Measurements from ENCODE around the gene LRCH4.

The LRCH4 gene

GRCh38 chr7:100585511-100586265, at the start of gene LRCH4:
LRCH4 (minus strand) TSS chr7:100586129; CDS start chr7:100586100, 29 bp downstream.
- DNase-seq: peak; percentile 89

GRCh38 chr7:100632951-100633717, 47.2 kb upstream of the LRCH4 start:
- DNase-seq: peak; percentile 87

- DNase-seq: no peak
Measured at GRCh38 chr7:100630066-100630465, 44.1 kb upstream of the LRCH4 start.

GRCh38 chr7:100629117-100629716, 43.3 kb upstream of the LRCH4 start:
- DNase-seq: no peak

GRCh38 chr7:100627238-100627549, 41.3 kb upstream of the LRCH4 start:
- no peak for DNase-seq

GRCh38 chr7:100626530-100627237, 40.8 kb upstream of the LRCH4 start:
- peak; percentile 93 for DNase-seq

- DNase-seq: no peak
Measured at GRCh38 chr7:100626055-100626454, 40.1 kb upstream of the LRCH4 start.

- DNase-seq: no peak
Measured at GRCh38 chr7:100623951-100624824, 38.3 kb upstream of the LRCH4 start.

GRCh38 chr7:100621554-100621953, 35.6 kb upstream of the LRCH4 start:
- no peak for DNase-seq

- no peak for DNase-seq
Measured at GRCh38 chr7:100620804-100621203, 34.9 kb upstream of the LRCH4 start.

- DNase-seq: no peak
Measured at GRCh38 chr7:100620239-100620638, 34.3 kb upstream of the LRCH4 start.

GRCh38 chr7:100614308-100614861, 28.5 kb upstream of the LRCH4 start:
- no peak for DNase-seq

GRCh38 chr7:100613412-100614175, 27.7 kb upstream of the LRCH4 start:
- DNase-seq: no peak

GRCh38 chr7:100612730-100613390, 26.9 kb upstream of the LRCH4 start:
- DNase-seq: peak; percentile 66

GRCh38 chr7:100611983-100612729, 26.2 kb upstream of the LRCH4 start, which contains the start of gene MOSPD3:
MOSPD3 (plus strand) TSS chr7:100612540; CDS start chr7:100612792, 252 bp downstream.
- peak; percentile 99 for DNase-seq

GRCh38 chr7:100609958-100610357, 24.0 kb upstream of the LRCH4 start:
- DNase-seq: no peak

- no peak for DNase-seq
Measured at GRCh38 chr7:100607111-100607510, 21.2 kb upstream of the LRCH4 start.

GRCh38 chr7:100606313-100606712, 20.4 kb upstream of the LRCH4 start:
- no peak for DNase-seq
